CD4-positive, alpha-beta T cell treated with Interleukin-12 subunit alpha and Interleukin-12 subunit beta, for 1 hour (primary cell): ENCODE data around the gene LRIG1.
A peak's percentile ranks its signal among the peaks of the same experiment; 100 is the strongest.

Experiments
- DNase-seq: peaks from one replicate; pipeline ENCODE4 v3.0.0-alpha.2; 2020

The LRIG1 gene

GRCh38 chr3:66415867-66416428, 84.9 kb downstream of the LRIG1 start:
- no peak for DNase-seq

GRCh38 chr3:66414846-66415245, 86.0 kb downstream of the LRIG1 start:
- no peak for DNase-seq

- DNase-seq, result no peak
Observed at GRCh38 chr3:66413151-66413751, 87.6 kb downstream of the LRIG1 start.

GRCh38 chr3:66411961-66412887, 88.6 kb downstream of the LRIG1 start:
- no peak for DNase-seq

GRCh38 chr3:66411474-66411873, 89.3 kb downstream of the LRIG1 start:
- no peak for DNase-seq

GRCh38 chr3:66410976-66411375, 89.8 kb downstream of the LRIG1 start:
- DNase-seq, result no peak

GRCh38 chr3:66409771-66410754, 90.8 kb downstream of the LRIG1 start:
- no peak for DNase-seq

GRCh38 chr3:66407611-66408218, 93.1 kb downstream of the LRIG1 start:
- DNase-seq, result peak; percentile 74

GRCh38 chr3:66406831-66407610, 93.8 kb downstream of the LRIG1 start:
- no peak for DNase-seq

GRCh38 chr3:66406163-66406562, 94.7 kb downstream of the LRIG1 start:
- DNase-seq, result no peak

GRCh38 chr3:66405701-66406091, 95.1 kb downstream of the LRIG1 start:
- DNase-seq, result no peak

- DNase-seq, result no peak
Observed at GRCh38 chr3:66404903-66405700, 95.7 kb downstream of the LRIG1 start.

GRCh38 chr3:66404197-66404596, 96.6 kb downstream of the LRIG1 start:
- no peak for DNase-seq

- no peak for DNase-seq
Observed at GRCh38 chr3:66403323-66403990, 97.4 kb downstream of the LRIG1 start.

- DNase-seq, result no peak
Observed at GRCh38 chr3:66402596-66403290, 98.1 kb downstream of the LRIG1 start.

GRCh38 chr3:66401675-66402491, 98.9 kb downstream of the LRIG1 start:
- DNase-seq, result no peak

GRCh38 chr3:66401157-66401550, 99.7 kb downstream of the LRIG1 start:
- no peak for DNase-seq

GRCh38 chr3:66400411-66401156, 100.2 kb downstream of the LRIG1 start:
- no peak for DNase-seq
